Uterus (tissue), 4 donors: Measurements from ENCODE around the gene ANXA7. TPM values are rescaled to one million over a fixed set of nuclear protein-coding genes. Genes with fewer than 3 reads are reported as not detected.

Experiments
- DNase-seq, 2 donors: peaks; one replicate each; pipeline ENCODE4 v3.0.0-alpha.2; 2019 to 2020
- H3K27ac ChIP-seq, 2 donors: fragments of 200-600 bp; sonication (generic); 1 replicate in 1 of 2; 2 replicates in 1 of 2; pipeline ENCODE4 v1.5.1; 2016 to 2018
- H3K27me3 ChIP-seq, 2 donors: fragments of 200-600 bp; sonication (generic); one replicate each; pipeline ENCODE4 v1.5.1; 2018 to 2019; ENCODE audit warnings: control low read depth in 1 of 2
- H3K36me3 ChIP-seq, 2 donors: fragments of 200-600 bp; sonication (generic); one replicate each; pipeline ENCODE4 v1.5.1; 2019; ENCODE audit warnings: control low read depth in 1 of 2
- H3K4me1 ChIP-seq, 2 donors: fragments of 200-600 bp; sonication (generic); one replicate each; pipeline ENCODE4 v1.5.1; 2018 to 2019; ENCODE audit warnings: control low read depth in 1 of 2
- H3K4me3 ChIP-seq, 2 donors: fragments of 200-600 bp; sonication (generic); 1 replicate in 1 of 2; 2 replicates in 1 of 2; pipeline ENCODE4 v1.5.1; 2018 to 2019; ENCODE audit warnings: mild to moderate bottlenecking in 1 of 2
- H3K9me3 ChIP-seq, 2 donors: fragments of 200-600 bp; sonication (generic); one replicate each; pipeline ENCODE4 v1.5.1; 2019; ENCODE audit warnings: control low read depth in 1 of 2
- POLR2A ChIP-seq, 2 donors: fragments of 450-650 bp; IDR thresholded peaks; one replicate each; pipeline ENCODE4 v1.6.1; 2016; ENCODE audit warnings: antibody characterized with exemption in 2 of 2, mild to moderate bottlenecking in 1 of 2, moderate library complexity in 1 of 2
- intact Hi-C: fragments of 100-400 bp; cut with DNase I; formaldehyde crosslinking; loops from one replicate; pipeline ENCODE4 v1.15.1; 2023; ENCODE audit warnings: low total_unique reads
- total RNA-seq, 4 donors: library from RNA; depleted of rRNA in 3 of 4; stranded (reverse); fragments of >200 nt in 3 of 4; gene quantifications; one replicate each; pipeline versions ENCODE4 v1.1.0 to v1.2.4, GENCODE V29; 2014 to 2023
- TF ChIP-seq, protein P1 (sequence below), 4 experiments: fragments of 200-600 bp in 2 of 4; fragments of 450-650 bp in 2 of 4; sonication (generic) in 2 of 4; IDR thresholded peaks; one replicate each; pipeline ENCODE4 v1.5.1; 2016 to 2019; ENCODE audit warnings: antibody characterized with exemption in 4 of 4, mild to moderate bottlenecking in 2 of 4, moderate library complexity in 1 of 4
- donor health status: DM: yes; HTN: yes; CAD: no.

ANXA7 gene
- total RNA-seq, 4 donors from 2014 or later: 42.3 to 106 (median 65.6) TPM

DNA sequence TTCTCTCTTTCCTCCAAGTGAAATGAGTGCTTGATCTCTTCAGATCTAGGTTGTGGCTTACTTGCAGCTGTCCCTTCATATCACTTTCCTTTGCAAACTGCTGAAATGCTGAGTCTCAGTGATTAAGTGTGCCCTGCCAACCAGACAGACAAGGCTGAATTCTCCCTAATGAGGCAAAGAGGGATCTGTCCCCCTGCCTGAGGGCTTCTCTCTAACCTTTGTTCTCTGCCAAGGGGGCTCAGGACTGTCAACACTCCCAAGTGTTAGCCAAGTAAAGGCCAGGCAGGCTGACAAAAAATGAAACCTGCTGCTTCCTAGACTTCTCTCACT lies 19.6 kb upstream of the ANXA7 start, which contains the start of gene MSS51:
MSS51 (minus strand) TSS at position 24 of the 330 bp plus-strand sequence. CDS start 5,277 bp downstream, outside the sequence.
- no peak for DNase-seq
- H3K27ac ChIP-seq: no peak within 1 kb of the TSS
- intact Hi-C loops: no loop called here
- no peaks in the 10 kb centered on the region for H3K27me3 ChIP-seq
- H3K4me3 ChIP-seq: no peak within 1 kb of the TSS
- TF ChIP-seq, protein P1, sequence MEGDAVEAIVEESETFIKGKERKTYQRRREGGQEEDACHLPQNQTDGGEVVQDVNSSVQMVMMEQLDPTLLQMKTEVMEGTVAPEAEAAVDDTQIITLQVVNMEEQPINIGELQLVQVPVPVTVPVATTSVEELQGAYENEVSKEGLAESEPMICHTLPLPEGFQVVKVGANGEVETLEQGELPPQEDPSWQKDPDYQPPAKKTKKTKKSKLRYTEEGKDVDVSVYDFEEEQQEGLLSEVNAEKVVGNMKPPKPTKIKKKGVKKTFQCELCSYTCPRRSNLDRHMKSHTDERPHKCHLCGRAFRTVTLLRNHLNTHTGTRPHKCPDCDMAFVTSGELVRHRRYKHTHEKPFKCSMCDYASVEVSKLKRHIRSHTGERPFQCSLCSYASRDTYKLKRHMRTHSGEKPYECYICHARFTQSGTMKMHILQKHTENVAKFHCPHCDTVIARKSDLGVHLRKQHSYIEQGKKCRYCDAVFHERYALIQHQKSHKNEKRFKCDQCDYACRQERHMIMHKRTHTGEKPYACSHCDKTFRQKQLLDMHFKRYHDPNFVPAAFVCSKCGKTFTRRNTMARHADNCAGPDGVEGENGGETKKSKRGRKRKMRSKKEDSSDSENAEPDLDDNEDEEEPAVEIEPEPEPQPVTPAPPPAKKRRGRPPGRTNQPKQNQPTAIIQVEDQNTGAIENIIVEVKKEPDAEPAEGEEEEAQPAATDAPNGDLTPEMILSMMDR (IDR thresholded peaks at IDR 0.05): no peak
- TF ChIP-seq POLR2A (IDR thresholded peaks at IDR 0.05): no peak
- no peaks in the 10 kb centered on the region for H3K36me3 ChIP-seq
- H3K9me3 ChIP-seq: no peaks in the 10 kb centered on the region
- no peaks in the 10 kb centered on the region for H3K4me1 ChIP-seq

DNA sequence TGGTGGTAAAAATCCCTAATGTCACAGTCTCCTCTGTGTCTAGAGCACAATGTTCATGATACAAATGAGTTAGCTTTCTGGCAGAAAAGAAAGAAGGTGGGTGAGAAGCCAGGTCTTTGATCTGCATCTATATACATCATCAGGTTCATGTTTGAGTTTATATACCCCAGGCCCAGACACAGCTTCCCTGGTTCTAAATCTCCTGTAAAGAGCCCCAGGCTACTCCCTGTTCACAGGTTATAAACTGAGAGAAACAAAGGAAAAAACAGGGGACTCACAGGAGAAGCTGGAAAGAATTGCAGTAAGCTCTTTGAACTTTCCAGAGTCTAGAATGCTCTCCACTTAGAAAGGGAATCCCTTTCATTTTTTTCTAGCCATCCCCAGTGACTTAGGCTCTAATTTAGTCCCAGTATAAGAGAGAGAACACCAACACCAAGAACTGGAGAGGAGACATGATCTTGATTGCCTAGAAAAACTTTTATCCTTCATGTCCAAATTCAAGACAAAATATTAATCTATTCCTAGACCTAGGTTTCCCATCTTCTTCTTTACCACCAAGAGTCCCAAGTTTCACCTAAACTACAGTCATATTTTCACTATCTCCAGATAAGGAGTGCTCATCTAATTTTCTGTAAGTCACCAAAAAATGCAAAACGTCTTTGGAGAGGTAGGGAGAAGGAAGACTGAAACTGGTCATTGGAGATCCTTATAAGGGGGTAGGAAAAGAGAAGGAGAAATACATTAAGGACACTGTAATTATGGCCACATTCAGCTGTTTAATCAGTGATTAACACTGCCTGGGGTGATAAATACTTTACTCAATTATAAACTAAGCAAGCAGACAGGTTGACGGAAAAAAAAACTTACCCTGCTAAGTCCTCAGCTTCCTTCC lies 19.0 kb upstream of the ANXA7 start:
- H3K27ac ChIP-seq: no peak overlapping the region
- TF ChIP-seq, protein P1 (IDR thresholded peaks at IDR 0.05): no peak
- no peak for TF ChIP-seq POLR2A (IDR thresholded peaks at IDR 0.05)
- intact Hi-C loops: no loop called here
- H3K36me3 ChIP-seq: no peaks in the 10 kb centered on the region
- H3K9me3 ChIP-seq: no peaks in the 10 kb centered on the region
- no peak for DNase-seq
- no peaks in the 10 kb centered on the region for H3K27me3 ChIP-seq
- H3K4me3 ChIP-seq: no peak overlapping the region
- H3K4me1 ChIP-seq: no peaks in the 10 kb centered on the region

DNA sequence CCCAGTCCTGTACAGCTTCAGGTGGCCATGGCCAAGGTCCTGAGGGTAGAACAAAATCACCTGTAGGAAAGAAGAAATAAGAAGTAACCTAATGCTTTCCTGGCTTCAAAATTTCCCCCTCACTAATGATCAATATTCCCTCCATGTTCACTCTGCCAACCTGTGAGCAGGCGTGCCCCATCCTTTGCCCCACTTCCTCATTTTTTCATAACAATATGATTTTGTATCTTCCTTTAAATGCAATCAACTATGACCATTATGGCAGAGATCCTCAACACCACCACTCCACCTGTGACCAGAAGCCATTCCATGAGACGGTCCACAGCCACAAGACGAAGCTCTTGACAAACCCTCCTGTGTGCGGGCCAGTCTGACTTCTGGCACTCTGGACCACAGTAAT lies 12.5 kb upstream of the ANXA7 start:
- Histone ChIP-seq H3K4me3 (no peak overlapping the region), H3K4me1 (no peaks in the 10 kb centered on the region), H3K27me3 (no peaks in the 10 kb centered on the region), H3K27ac (no peak overlapping the region), H3K36me3 (no peaks in the 10 kb centered on the region), H3K9me3 (no peaks in the 10 kb centered on the region)
- intact Hi-C loops: no loop called here
- no peak for TF ChIP-seq POLR2A (IDR thresholded peaks at IDR 0.05)
- TF ChIP-seq, protein P1 (IDR thresholded peaks at IDR 0.05): no peak
- no peak for DNase-seq

DNA sequence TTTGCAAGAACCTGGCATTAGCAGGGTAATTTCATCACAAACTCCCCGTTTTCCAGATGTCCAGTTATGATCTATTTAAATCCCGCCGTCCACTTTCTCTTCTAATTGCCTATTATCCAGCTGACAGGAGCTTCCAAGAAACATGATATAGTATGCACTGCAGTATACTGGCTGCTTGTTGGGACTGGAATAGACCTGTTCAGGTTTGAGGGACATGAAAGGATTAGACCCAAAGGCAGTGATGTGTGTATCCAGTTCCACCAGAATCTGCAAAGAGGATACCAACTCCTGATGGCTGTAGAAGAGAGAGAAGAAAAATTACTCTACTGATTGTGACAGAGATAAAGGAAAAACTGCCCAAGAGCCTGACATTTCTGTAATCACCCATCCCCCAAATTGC lies 10.6 kb upstream of the ANXA7 start:
- no peaks in the 10 kb centered on the region for H3K27me3 ChIP-seq
- no peak overlapping the region for H3K27ac ChIP-seq
- H3K4me1 ChIP-seq: no peaks in the 10 kb centered on the region
- TF ChIP-seq, protein P1 (IDR thresholded peaks at IDR 0.05): no peak
- TF ChIP-seq POLR2A (IDR thresholded peaks at IDR 0.05): no peak
- H3K36me3 ChIP-seq: no peaks in the 10 kb centered on the region
- intact Hi-C loops: no loop called here
- no peak for DNase-seq
- no peaks in the 10 kb centered on the region for H3K9me3 ChIP-seq
- no peak overlapping the region for H3K4me3 ChIP-seq

DNA sequence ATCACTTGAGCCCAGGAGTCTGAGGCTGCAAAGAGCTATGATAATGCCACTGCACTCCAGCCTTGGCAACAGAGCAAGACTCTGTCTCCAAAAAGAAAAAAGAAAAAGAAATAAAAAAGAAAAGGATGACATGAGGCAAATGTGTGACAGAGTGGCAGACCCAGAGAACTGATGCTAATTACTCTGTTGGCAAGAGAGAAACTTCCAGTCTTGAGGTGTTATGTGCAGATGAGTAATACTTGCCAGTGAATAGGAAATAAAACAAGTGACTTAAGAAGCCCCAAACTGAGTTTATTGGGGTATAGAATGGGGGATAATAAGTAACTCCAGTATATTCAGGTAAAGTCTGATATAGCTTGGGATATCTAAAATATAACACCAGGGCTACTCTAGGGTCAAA lies 9.5 kb upstream of the ANXA7 start:
- Histone ChIP-seq H3K27ac (no peak overlapping the region), H3K4me3 (no peak overlapping the region), H3K27me3 (no peaks in the 10 kb centered on the region), H3K36me3 (no peaks in the 10 kb centered on the region), H3K9me3 (no peaks in the 10 kb centered on the region), H3K4me1 (no peaks in the 10 kb centered on the region)
- no peak for DNase-seq
- TF ChIP-seq POLR2A (IDR thresholded peaks at IDR 0.05): no peak
- TF ChIP-seq, protein P1 (IDR thresholded peaks at IDR 0.05): no peak
- intact Hi-C loops: no loop called here
